Measurements from ENCODE around the gene CEACAM6.

Gene CEACAM6

GRCh38 chr19:41795031-41795461 lies 39.7 kb downstream of the CEACAM6 start:
- in situ Hi-C loops (cut with MboI; ENCODE audit: low sequenced_read_pairs): no loop called here

GRCh38 chr19:41796362-41796761 lies 41.0 kb downstream of the CEACAM6 start, which contains the start of gene CEACAM3:
TSS of gene CEACAM3 (plus strand) at chr19:41796587. CDS start at chr19:41796678, 91 bp downstream.
- in situ Hi-C loops (cut with MboI; ENCODE audit: low sequenced_read_pairs): no loop called here

- in situ Hi-C loops (cut with MboI; ENCODE audit: low sequenced_read_pairs): no loop called here
Observed at GRCh38 chr19:41796901-41797300, 41.6 kb downstream of the CEACAM6 start.

- in situ Hi-C loops (cut with MboI; ENCODE audit: low sequenced_read_pairs): no loop called here
Observed at GRCh38 chr19:41799444-41800000, 44.2 kb downstream of the CEACAM6 start.

- in situ Hi-C loops (cut with MboI; ENCODE audit: low sequenced_read_pairs): no loop called here
Observed at GRCh38 chr19:41801031-41801430, 45.7 kb downstream of the CEACAM6 start.

GRCh38 chr19:41801792-41802211 lies 46.5 kb downstream of the CEACAM6 start:
- in situ Hi-C loops (cut with MboI; ENCODE audit: low sequenced_read_pairs): no loop called here

GRCh38 chr19:41802770-41803169 lies 47.4 kb downstream of the CEACAM6 start:
- in situ Hi-C loops (cut with MboI; ENCODE audit: low sequenced_read_pairs): no loop called here

- in situ Hi-C loops (cut with MboI; ENCODE audit: low sequenced_read_pairs): no loop called here
Observed at GRCh38 chr19:41804336-41804735, 49.0 kb downstream of the CEACAM6 start.

GRCh38 chr19:41807176-41807575 lies 51.8 kb downstream of the CEACAM6 start:
- in situ Hi-C loops (cut with MboI; ENCODE audit: low sequenced_read_pairs): no loop called here

- in situ Hi-C loops (cut with MboI; ENCODE audit: low sequenced_read_pairs): no loop called here
Observed at GRCh38 chr19:41808663-41809566, 53.6 kb downstream of the CEACAM6 start.

- in situ Hi-C loops (cut with MboI; ENCODE audit: low sequenced_read_pairs): no loop called here
Observed at GRCh38 chr19:41810301-41810700, 55.0 kb downstream of the CEACAM6 start.

GRCh38 chr19:41811036-41811435 lies 55.7 kb downstream of the CEACAM6 start:
- in situ Hi-C loops (cut with MboI; ENCODE audit: low sequenced_read_pairs): no loop called here

GRCh38 chr19:41811981-41812380 lies 56.7 kb downstream of the CEACAM6 start:
- in situ Hi-C loops (cut with MboI; ENCODE audit: low sequenced_read_pairs): no loop called here

GRCh38 chr19:41813911-41814310 lies 58.6 kb downstream of the CEACAM6 start:
- in situ Hi-C loops (cut with MboI; ENCODE audit: low sequenced_read_pairs): no loop called here

GRCh38 chr19:41815301-41815700 lies 60.0 kb downstream of the CEACAM6 start:
- in situ Hi-C loops (cut with MboI; ENCODE audit: low sequenced_read_pairs): no loop called here

GRCh38 chr19:41816761-41817160 lies 61.4 kb downstream of the CEACAM6 start:
- in situ Hi-C loops (cut with MboI; ENCODE audit: low sequenced_read_pairs): no loop called here

GRCh38 chr19:41821003-41821735 lies 65.8 kb downstream of the CEACAM6 start:
- in situ Hi-C loops (cut with MboI; ENCODE audit: low sequenced_read_pairs): no loop called here
